ENCODE measurements around the gene PLP1. TPM values are rescaled to one million over a fixed set of nuclear protein-coding genes. Genes with fewer than 3 reads are reported as not detected.

The PLP1 gene
- total and polyA plus RNA-seq, 9 of the 15 experiments (the other 6 are each of a cell fraction or from before 2014, with no cell fraction given): not detected

DNA sequence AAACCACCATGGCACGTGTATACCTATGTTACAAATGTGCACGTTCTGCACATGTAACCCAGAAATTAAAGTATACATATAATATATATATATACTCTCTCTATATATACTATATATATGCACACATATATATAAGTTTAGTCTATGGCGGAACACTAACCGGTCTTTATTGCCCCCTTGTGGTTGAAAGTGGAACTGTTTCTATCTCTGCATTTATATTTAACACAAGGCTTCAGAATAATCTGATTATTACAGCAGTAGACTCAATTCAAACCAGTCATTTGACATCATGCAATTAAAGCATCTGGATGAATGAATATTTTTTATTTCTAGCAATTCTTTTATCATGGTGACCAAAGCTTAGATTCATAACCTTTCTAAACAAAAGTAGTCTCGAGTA is 40.9 kb downstream of the PLP1 start (continued):
- no peak for TF ChIP-seq ZKSCAN1 (IDR thresholded peaks at IDR 0.05; ENCODE audit: low read depth, low read length)
- no peak for TF ChIP-seq DACH1 (IDR thresholded peaks at IDR 0.05; ENCODE audit: partially characterized antibody)
- TF ChIP-seq, protein P1, sequence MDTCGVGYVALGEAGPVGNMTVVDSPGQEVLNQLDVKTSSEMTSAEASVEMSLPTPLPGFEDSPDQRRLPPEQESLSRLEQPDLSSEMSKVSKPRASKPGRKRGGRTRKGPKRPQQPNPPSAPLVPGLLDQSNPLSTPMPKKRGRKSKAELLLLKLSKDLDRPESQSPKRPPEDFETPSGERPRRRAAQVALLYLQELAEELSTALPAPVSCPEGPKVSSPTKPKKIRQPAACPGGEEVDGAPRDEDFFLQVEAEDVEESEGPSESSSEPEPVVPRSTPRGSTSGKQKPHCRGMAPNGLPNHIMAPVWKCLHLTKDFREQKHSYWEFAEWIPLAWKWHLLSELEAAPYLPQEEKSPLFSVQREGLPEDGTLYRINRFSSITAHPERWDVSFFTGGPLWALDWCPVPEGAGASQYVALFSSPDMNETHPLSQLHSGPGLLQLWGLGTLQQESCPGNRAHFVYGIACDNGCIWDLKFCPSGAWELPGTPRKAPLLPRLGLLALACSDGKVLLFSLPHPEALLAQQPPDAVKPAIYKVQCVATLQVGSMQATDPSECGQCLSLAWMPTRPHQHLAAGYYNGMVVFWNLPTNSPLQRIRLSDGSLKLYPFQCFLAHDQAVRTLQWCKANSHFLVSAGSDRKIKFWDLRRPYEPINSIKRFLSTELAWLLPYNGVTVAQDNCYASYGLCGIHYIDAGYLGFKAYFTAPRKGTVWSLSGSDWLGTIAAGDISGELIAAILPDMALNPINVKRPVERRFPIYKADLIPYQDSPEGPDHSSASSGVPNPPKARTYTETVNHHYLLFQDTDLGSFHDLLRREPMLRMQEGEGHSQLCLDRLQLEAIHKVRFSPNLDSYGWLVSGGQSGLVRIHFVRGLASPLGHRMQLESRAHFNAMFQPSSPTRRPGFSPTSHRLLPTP (IDR thresholded peaks at IDR 0.05; ENCODE audit: borderline replicate concordance, extremely low read depth, insufficient read length): no peak
- TF ChIP-seq, protein P2, sequence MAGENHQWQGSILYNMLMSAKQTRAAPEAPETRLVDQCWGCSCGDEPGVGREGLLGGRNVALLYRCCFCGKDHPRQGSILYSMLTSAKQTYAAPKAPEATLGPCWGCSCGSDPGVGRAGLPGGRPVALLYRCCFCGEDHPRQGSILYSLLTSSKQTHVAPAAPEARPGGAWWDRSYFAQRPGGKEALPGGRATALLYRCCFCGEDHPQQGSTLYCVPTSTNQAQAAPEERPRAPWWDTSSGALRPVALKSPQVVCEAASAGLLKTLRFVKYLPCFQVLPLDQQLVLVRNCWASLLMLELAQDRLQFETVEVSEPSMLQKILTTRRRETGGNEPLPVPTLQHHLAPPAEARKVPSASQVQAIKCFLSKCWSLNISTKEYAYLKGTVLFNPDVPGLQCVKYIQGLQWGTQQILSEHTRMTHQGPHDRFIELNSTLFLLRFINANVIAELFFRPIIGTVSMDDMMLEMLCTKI (IDR thresholded peaks at IDR 0.05; ENCODE audit: partially characterized antibody): no peak
- TF ChIP-seq MYNN (IDR thresholded peaks at IDR 0.05): no peak
- TF ChIP-seq MYNN (CRISPR knock-in tag; IDR thresholded peaks at IDR 0.05): no peak
- no peak for TF ChIP-seq TCF3 (CRISPR knock-in tag; IDR thresholded peaks at IDR 0.05)
- no peak for TF ChIP-seq ZNF584 (CRISPR knock-in tag; IDR thresholded peaks at IDR 0.05; ENCODE audit: low read depth)
- TF ChIP-seq, protein P3, sequence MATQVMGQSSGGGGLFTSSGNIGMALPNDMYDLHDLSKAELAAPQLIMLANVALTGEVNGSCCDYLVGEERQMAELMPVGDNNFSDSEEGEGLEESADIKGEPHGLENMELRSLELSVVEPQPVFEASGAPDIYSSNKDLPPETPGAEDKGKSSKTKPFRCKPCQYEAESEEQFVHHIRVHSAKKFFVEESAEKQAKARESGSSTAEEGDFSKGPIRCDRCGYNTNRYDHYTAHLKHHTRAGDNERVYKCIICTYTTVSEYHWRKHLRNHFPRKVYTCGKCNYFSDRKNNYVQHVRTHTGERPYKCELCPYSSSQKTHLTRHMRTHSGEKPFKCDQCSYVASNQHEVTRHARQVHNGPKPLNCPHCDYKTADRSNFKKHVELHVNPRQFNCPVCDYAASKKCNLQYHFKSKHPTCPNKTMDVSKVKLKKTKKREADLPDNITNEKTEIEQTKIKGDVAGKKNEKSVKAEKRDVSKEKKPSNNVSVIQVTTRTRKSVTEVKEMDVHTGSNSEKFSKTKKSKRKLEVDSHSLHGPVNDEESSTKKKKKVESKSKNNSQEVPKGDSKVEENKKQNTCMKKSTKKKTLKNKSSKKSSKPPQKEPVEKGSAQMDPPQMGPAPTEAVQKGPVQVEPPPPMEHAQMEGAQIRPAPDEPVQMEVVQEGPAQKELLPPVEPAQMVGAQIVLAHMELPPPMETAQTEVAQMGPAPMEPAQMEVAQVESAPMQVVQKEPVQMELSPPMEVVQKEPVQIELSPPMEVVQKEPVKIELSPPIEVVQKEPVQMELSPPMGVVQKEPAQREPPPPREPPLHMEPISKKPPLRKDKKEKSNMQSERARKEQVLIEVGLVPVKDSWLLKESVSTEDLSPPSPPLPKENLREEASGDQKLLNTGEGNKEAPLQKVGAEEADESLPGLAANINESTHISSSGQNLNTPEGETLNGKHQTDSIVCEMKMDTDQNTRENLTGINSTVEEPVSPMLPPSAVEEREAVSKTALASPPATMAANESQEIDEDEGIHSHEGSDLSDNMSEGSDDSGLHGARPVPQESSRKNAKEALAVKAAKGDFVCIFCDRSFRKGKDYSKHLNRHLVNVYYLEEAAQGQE (IDR thresholded peaks at IDR 0.05; ENCODE audit: borderline replicate concordance): peak; percentile 41; the same call in 1 of the 2 replicates
- TF ChIP-seq, protein P3 (CRISPR knock-in tag; IDR thresholded peaks at IDR 0.05; ENCODE audit: low read depth): no peak
- TF ChIP-seq, protein P4, sequence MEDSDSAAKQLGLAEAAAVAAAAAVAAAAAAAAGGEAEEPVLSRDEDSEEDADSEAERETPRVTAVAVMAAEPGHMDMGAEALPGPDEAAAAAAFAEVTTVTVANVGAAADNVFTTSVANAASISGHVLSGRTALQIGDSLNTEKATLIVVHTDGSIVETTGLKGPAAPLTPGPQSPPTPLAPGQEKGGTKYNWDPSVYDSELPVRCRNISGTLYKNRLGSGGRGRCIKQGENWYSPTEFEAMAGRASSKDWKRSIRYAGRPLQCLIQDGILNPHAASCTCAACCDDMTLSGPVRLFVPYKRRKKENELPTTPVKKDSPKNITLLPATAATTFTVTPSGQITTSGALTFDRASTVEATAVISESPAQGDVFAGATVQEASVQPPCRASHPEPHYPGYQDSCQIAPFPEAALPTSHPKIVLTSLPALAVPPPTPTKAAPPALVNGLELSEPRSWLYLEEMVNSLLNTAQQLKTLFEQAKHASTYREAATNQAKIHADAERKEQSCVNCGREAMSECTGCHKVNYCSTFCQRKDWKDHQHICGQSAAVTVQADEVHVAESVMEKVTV (CRISPR knock-in tag; IDR thresholded peaks at IDR 0.05): 0 out of 2 replicates have a peak, but pooled peaks have one; percentile 18
- TF ChIP-seq, protein P5, sequence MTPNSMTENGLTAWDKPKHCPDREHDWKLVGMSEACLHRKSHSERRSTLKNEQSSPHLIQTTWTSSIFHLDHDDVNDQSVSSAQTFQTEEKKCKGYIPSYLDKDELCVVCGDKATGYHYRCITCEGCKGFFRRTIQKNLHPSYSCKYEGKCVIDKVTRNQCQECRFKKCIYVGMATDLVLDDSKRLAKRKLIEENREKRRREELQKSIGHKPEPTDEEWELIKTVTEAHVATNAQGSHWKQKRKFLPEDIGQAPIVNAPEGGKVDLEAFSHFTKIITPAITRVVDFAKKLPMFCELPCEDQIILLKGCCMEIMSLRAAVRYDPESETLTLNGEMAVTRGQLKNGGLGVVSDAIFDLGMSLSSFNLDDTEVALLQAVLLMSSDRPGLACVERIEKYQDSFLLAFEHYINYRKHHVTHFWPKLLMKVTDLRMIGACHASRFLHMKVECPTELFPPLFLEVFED (CRISPR knock-in tag; conservative IDR thresholded peaks at IDR 0.05): no peak
